PC-9 (cell line): ENCODE results near the gene ERN1.

Source experiments
- CTCF ChIP-seq: fragments of 200-600 bp; sonication (generic); conservative IDR thresholded peaks from 2 replicates; pipeline ENCODE4 v1.6.1; 2017; ENCODE audit warnings: mixed run types, antibody characterized with exemption, mild to moderate bottlenecking, moderate library complexity
- EZH2 ChIP-seq: fragments of 200-600 bp; sonication (generic); IDR thresholded peaks from 2 replicates; pipeline ENCODE4 v1.8.0; 2017; ENCODE audit warnings: antibody characterized with exemption, low read depth

GRCh38 chr17:64177311-64178010, 47.5 kb upstream of the ERN1 start:
- TF ChIP-seq CTCF (no peak), EZH2 (no peak)
